Fibroblast of lung (primary cell): Measurements from ENCODE around the gene NAXE. TPM values are rescaled to one million over a fixed set of nuclear protein-coding genes. Genes with fewer than 3 reads are reported as not detected.
"Not testable (repeated sequence)": the region's sequence is repeated elsewhere in the genome, so short reads cannot be mapped to it uniquely, and the experiment has no call there.

Experiments used
- DNase-seq, 2 donors: peaks; one replicate each; pipeline versions ENCODE4 v3.0.0 to v3.0.0-alpha.2; 2010; ENCODE audit warnings: low read depth in 2 of 2
- H2AFZ ChIP-seq: 2 replicates; pipeline ENCODE4 v1.5.1; 2012; ENCODE audit warnings: low read length, control low read depth, inconsistent platforms
- H3K27ac ChIP-seq: 2 replicates; pipeline ENCODE4 v1.5.1; 2011; ENCODE audit warnings: low read length, control low read depth; ENCODE audit not compliant: insufficient read depth
- H3K27me3 ChIP-seq: 2 replicates; pipeline ENCODE4 v1.5.1; 2011; ENCODE audit warnings: mild to moderate bottlenecking, low read length; ENCODE audit not compliant: control insufficient read depth, insufficient read depth
- H3K36me3 ChIP-seq: 2 replicates; pipeline ENCODE4 v1.5.1; 2011; ENCODE audit warnings: low read length; ENCODE audit not compliant: control insufficient read depth, insufficient read depth
- H3K4me1 ChIP-seq: 2 replicates; pipeline ENCODE4 v1.5.1; 2011; ENCODE audit warnings: low read length; ENCODE audit not compliant: control insufficient read depth, insufficient read depth; ENCODE audit errors: extremely low read depth
- H3K4me2 ChIP-seq: 2 replicates; pipeline ENCODE4 v1.5.1; 2011; ENCODE audit warnings: low read length, control low read depth; ENCODE audit not compliant: insufficient read depth; ENCODE audit errors: extremely low read depth
- H3K4me3 ChIP-seq, 4 experiments: fragments of 200-600 bp in 1 of 4; sonication (generic) in 1 of 4; replicated peaks in 1 of 4; 2 replicates each; pipeline ENCODE4 v1.5.1; 2011 to 2016; ENCODE audit warnings: low read length in 4 of 4, low read depth in 3 of 4, mild to moderate bottlenecking in 3 of 4, control low read depth in 2 of 4, inconsistent platforms in 1 of 4, mixed read lengths in 1 of 4; ENCODE audit not compliant: insufficient read depth in 1 of 4; ENCODE audit errors: control extremely low read depth in 1 of 4
- H3K79me2 ChIP-seq: 2 replicates; pipeline ENCODE4 v1.5.1; 2012; ENCODE audit warnings: mild to moderate bottlenecking, low read length, inconsistent platforms; ENCODE audit not compliant: control insufficient read depth, insufficient read depth
- H3K9ac ChIP-seq: 2 replicates; pipeline ENCODE4 v1.5.1; 2011; ENCODE audit warnings: mild to moderate bottlenecking, low read length, control low read depth; ENCODE audit not compliant: insufficient read depth
- H3K9me3 ChIP-seq: 2 replicates; pipeline ENCODE4 v1.5.1; 2012; ENCODE audit warnings: low read depth, low read length; ENCODE audit not compliant: control insufficient read depth, insufficient read depth
- H4K20me1 ChIP-seq: 2 replicates; pipeline ENCODE4 v1.5.1; 2011; ENCODE audit warnings: low read length; ENCODE audit not compliant: control insufficient read depth, insufficient read depth; ENCODE audit errors: extremely low read depth
- CTCF ChIP-seq, 2 donors: IDR thresholded peaks in 1 of 2; conservative IDR thresholded peaks in 1 of 2; 1 replicate in 1 of 2; 2 replicates in 1 of 2; pipeline ENCODE4 v1.5.1; 2011 to 2012; ENCODE audit warnings: low read length in 2 of 2, control low read depth in 1 of 2, inconsistent platforms in 1 of 2, low read depth in 1 of 2, mild to moderate bottlenecking in 1 of 2
- EZH2 ChIP-seq: IDR thresholded peaks from 2 replicates; pipeline ENCODE4 v1.5.1; 2012; ENCODE audit warnings: low read length, control low read depth, mild to moderate bottlenecking; ENCODE audit errors: missing control alignments
- polyA plus RNA-seq, 2 donors: library from polyadenylated mRNA; depleted of rRNA in 1 of 2; stranded (reverse) in 1 of 2; unstranded in 1 of 2; fragments of >200 nt; gene quantifications; 2 replicates each; pipeline ENCODE4 v1.2.1, GENCODE V29; 2011 to 2012; ENCODE audit warnings: missing spikeins in 1 of 2
- total RNA-seq: library from RNA; depleted of rRNA; stranded (reverse); fragments of >200 nt; gene quantifications from 2 replicates; pipeline ENCODE4 v1.2.1, GENCODE V29; 2014

NAXE gene
- total and polyA plus RNA-seq, 2 donors (not counting 1 experiment from before 2014, with no cell fraction given), result 41.6 to 64.4 TPM

DNA sequence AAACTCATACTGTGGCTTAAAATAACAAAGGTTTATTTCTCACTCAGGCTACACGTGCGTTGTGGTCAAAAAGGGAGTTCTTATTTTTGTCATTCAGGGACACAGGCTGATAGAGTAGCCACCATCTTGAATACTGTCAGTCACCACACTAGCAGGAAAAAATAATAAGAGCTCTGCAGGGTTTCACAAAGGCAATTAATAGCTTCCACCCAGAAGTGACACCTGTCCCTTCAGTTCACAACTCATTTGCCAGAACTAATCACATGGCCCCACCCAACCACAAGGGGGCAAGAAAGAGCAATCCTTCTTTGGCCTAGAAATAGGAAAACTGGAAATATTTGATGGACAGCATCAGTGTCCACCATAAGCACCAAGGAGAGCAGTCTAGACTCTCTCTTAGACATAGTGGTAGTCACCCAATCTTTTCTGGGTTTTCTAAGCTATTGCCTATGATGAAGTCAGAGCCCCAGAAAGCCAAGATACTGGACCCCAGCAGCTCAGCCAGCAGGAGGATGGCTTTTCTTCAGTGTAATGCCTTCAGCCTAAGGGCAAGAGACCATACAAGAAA lies 35.8 kb downstream of the NAXE start:
- Histone ChIP-seq H3K27me3 (peaks cover 43% of the 10 kb centered on the region), H3K4me1 (no peaks in the 10 kb centered on the region)
- TF ChIP-seq CTCF (conservative IDR thresholded peaks at IDR 0.05 in 1 of 2, IDR thresholded peaks at IDR 0.05 in 1 of 2; ENCODE audit: low read depth in 1 of 2, low read length in 2 of 2) (peak; percentile 60 to 69), EZH2 (no peak)

DNA sequence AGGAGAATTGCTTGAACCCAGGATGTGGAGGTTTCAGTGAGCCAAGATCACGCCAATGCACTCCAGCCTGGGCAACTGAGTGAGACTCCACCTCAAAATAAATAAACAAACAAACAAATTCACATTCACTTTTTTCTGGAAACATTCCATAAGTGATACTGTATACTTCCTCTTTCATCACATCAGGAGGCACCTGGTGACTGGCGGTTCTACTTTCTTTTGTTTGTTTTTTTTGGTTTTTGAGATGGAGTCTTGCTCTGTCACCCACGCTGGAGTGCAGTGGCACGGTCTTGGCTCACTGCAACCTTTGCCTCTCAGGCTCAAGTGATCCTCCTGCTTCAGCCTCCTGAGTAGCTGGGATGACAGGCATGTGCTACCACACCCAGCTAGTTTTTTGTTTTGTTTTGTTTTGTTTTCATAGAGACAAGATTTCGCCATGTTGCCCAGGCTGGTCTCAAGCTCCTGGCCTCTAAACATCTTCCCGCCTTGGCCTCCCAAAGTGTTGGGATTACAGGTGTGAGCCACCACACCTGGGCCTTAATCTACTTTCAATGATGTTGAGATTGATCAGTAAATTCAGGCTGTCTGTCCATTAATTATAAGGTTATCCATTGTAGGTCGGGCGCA lies 38.4 kb downstream of the NAXE start:
- no peak overlapping the region for H3K9ac ChIP-seq
- no peak overlapping the region for H3K27ac ChIP-seq
- no peak overlapping the region for H3K4me3 ChIP-seq
- H3K4me1 ChIP-seq, result no peaks in the 10 kb centered on the region
- peaks cover 37% of the 10 kb centered on the region for H3K27me3 ChIP-seq
- H3K79me2 ChIP-seq, result no peaks in the 10 kb centered on the region
- peaks cover 2% of the 10 kb centered on the region for H4K20me1 ChIP-seq
- H3K4me2 ChIP-seq, result no peak overlapping the region
- no peaks in the 10 kb centered on the region for H3K36me3 ChIP-seq
- DNase-seq, result no peak
- TF ChIP-seq CTCF (conservative IDR thresholded peaks at IDR 0.05 in 1 of 2, IDR thresholded peaks at IDR 0.05 in 1 of 2; ENCODE audit: low read depth in 1 of 2, low read length in 2 of 2), result no peak
- no peak for TF ChIP-seq EZH2
- no peaks in the 10 kb centered on the region for H3K9me3 ChIP-seq
- no peak overlapping the region for H2AFZ ChIP-seq

More for the DNA sequence above, 35.8 kb downstream of the NAXE start:
- no peak overlapping the region for H3K4me3 ChIP-seq
- no peak overlapping the region for H3K9ac ChIP-seq
- no peak overlapping the region for H3K4me2 ChIP-seq
- no peak overlapping the region for H3K27ac ChIP-seq
- H3K9me3 ChIP-seq, result no peaks in the 10 kb centered on the region
- DNase-seq, result peak; percentile 29 to 37
- H3K36me3 ChIP-seq, result no peaks in the 10 kb centered on the region
- H3K79me2 ChIP-seq, result no peaks in the 10 kb centered on the region
- H2AFZ ChIP-seq, result no peak overlapping the region
- peaks cover 2% of the 10 kb centered on the region for H4K20me1 ChIP-seq

- H3K4me1 ChIP-seq, H3K9ac ChIP-seq, H3K4me2 ChIP-seq, H3K9me3 ChIP-seq, H4K20me1 ChIP-seq, H3K36me3 ChIP-seq, H3K27ac ChIP-seq, H3K79me2 ChIP-seq, H3K4me3 ChIP-seq, H2AFZ ChIP-seq, DNase-seq: not testable (repeated sequence)
- H3K27me3 ChIP-seq, result peaks cover 35% of the 10 kb centered on the region
Measured at GRCh38 chr1:156631152-156631551, 39.6 kb downstream of the NAXE start.
